K562 (cell line): ENCODE results near the gene MCIDAS. TPM values are rescaled to one million over a fixed set of nuclear protein-coding genes. Genes with fewer than 3 reads are reported as not detected.

Experiments
- ATAC-seq: fragments of 200-7000 bp; cut with Tn5 transposase; 3 replicates; pipeline ENCODE4 v1.9.1; 2020; ENCODE audit warnings: moderate library complexity
- BruUV-seq: library from RNA; stranded (reverse); fragments of 400-500 nt; replicated peaks from 2 replicates; lab custom pipeline; 2021; lab: Mats Ljungman, UMichigan
- CTCF ChIA-PET: fragments of 300-600 bp; formaldehyde crosslinking; extraction: SDS; loops from one replicate; lab custom pipeline; 2021; ENCODE audit warnings: low intra/inter-chr PET ratio; lab: Yijun Ruan, JAX
- POLR2A ChIA-PET: fragments of 300-600, 350-650 bp; sonication (Branson Sonifier 250); formaldehyde crosslinking; extraction: SDS; loops from one replicate; lab custom pipeline; 2021; ENCODE audit warnings: antibody characterized with exemption, inconsistent platforms; lab: Yijun Ruan, JAX
- DNase-seq, 4 experiments: peaks; one replicate each; pipeline versions ENCODE4 v3.0.0 to v3.0.0-alpha.2; 2011 to 2018; ENCODE audit warnings: low spot score in 3 of 4, mixed read lengths in 3 of 4; ENCODE audit errors: extremely low read depth in 1 of 4
- FAIRE-seq: peaks from 2 replicates; lab custom pipeline; 2011; peaks lifted over from hg19 to GRCh38; lab: Jason Lieb, UNC
- H2AFZ ChIP-seq: 2 replicates; pipeline ENCODE4 v1.6.0; 2011; ENCODE audit warnings: low read depth, low read length, control low read depth, inconsistent platforms
- H3K27ac ChIP-seq: fragments of 200-600 bp; 3 replicates; pipeline ENCODE4 v1.8.0; 2011; ENCODE audit warnings: low read depth, mild to moderate bottlenecking, control low read depth, inconsistent platforms, low read length, moderate library complexity, mixed read lengths; ENCODE audit errors: extremely low read depth
- H3K27me3 ChIP-seq, 2 experiments: fragments of 300-600 bp in 1 of 2; 2 replicates in 1 of 2; 3 replicates in 1 of 2; pipeline versions ENCODE4 v1.6.0 to v1.8.0; 2011; ENCODE audit warnings: inconsistent platforms in 2 of 2, low read length in 2 of 2, mild to moderate bottlenecking in 1 of 2, mixed read lengths in 1 of 2, moderate library complexity in 1 of 2; ENCODE audit not compliant: control insufficient read depth in 2 of 2, insufficient read depth in 2 of 2
- H3K36me3 ChIP-seq: fragments of 300-600 bp; 3 replicates; pipeline ENCODE4 v1.8.0; 2011; ENCODE audit warnings: mild to moderate bottlenecking, low read length, inconsistent platforms; ENCODE audit not compliant: control insufficient read depth, insufficient read depth
- H3K4me1 ChIP-seq, 2 experiments: fragments of 200-600 bp in 1 of 2; replicated peaks in 1 of 2; 2 replicates in 1 of 2; 3 replicates in 1 of 2; pipeline versions ENCODE4 v1.5.1 to v1.8.0; 2011; ENCODE audit warnings: inconsistent platforms in 2 of 2, low read length in 2 of 2, mild to moderate bottlenecking in 1 of 2, mixed read lengths in 1 of 2, moderate library complexity in 1 of 2; ENCODE audit not compliant: control insufficient read depth in 2 of 2, insufficient read depth in 2 of 2
- H3K4me2 ChIP-seq: 2 replicates; pipeline ENCODE4 v1.6.1; 2011; ENCODE audit warnings: low read length, control low read depth, inconsistent platforms, mixed read lengths; ENCODE audit not compliant: insufficient read depth
- H3K4me3 ChIP-seq: fragments of 200-600 bp; sonication (generic), shearing (Covaris generic); 2 replicates; pipeline ENCODE4 v1.5.1; 2016; ENCODE audit warnings: control low read depth, inconsistent platforms
- H3K79me2 ChIP-seq: fragments of 200-600 bp; 3 replicates; pipeline ENCODE4 v1.8.0; 2011; ENCODE audit warnings: low read length, inconsistent platforms; ENCODE audit not compliant: control insufficient read depth, insufficient read depth
- H3K9ac ChIP-seq, 2 experiments: 2 replicates each; pipeline versions ENCODE4 v1.6.0 to v1.6.1; 2011; ENCODE audit warnings: low read depth in 2 of 2, low read length in 2 of 2, control low read depth in 1 of 2, inconsistent platforms in 1 of 2, mild to moderate bottlenecking in 1 of 2, mixed read lengths in 1 of 2; ENCODE audit not compliant: insufficient read depth in 1 of 2
- H3K9me1 ChIP-seq: one replicate; pipeline ENCODE4 v1.6.0; 2011; ENCODE audit warnings: inconsistent platforms, mild to moderate bottlenecking, low read length, moderate library complexity; ENCODE audit not compliant: control insufficient read depth, insufficient read depth
- H3K9me3 ChIP-seq: replicated peaks from 2 replicates; pipeline ENCODE4 v1.5.1; 2011; ENCODE audit warnings: low read depth, low read length, inconsistent platforms; ENCODE audit not compliant: control insufficient read depth, insufficient read depth
- H4K20me1 ChIP-seq: replicated peaks from 2 replicates; pipeline ENCODE4 v1.6.1; 2011; ENCODE audit warnings: low read length, inconsistent platforms, mixed read lengths; ENCODE audit not compliant: control insufficient read depth, insufficient read depth
- CREB1 ChIP-seq, 2 experiments: sonication (generic) in 1 of 2; formaldehyde crosslinking in 1 of 2; IDR thresholded peaks; 2 replicates each; pipeline versions ENCODE4 v1.6.1 to v1.8.0; 2012 to 2022; ENCODE audit warnings: inconsistent platforms in 1 of 2, mild to moderate bottlenecking in 1 of 2, missing genetic modification reagents in 1 of 2, moderate library complexity in 1 of 2
- CREB5 ChIP-seq: fragments of 250-450 bp; sonication (Bioruptor Pico); IDR thresholded peaks from 2 replicates; pipeline ENCODE4 v1.5.0; 2020; ENCODE audit warnings: mild to moderate bottlenecking
- E2F6 ChIP-seq, 2 experiments: IDR thresholded peaks; 2 replicates each; pipeline ENCODE4 v1.6.1; 2011; ENCODE audit warnings: borderline replicate concordance in 1 of 2, control low read depth in 1 of 2, low read depth in 1 of 2, low read length in 1 of 2, mild to moderate bottlenecking in 1 of 2, mixed read lengths in 1 of 2, moderate library complexity in 1 of 2; ENCODE audit not compliant: insufficient read depth in 1 of 2, insufficient read length in 1 of 2, poor library complexity in 1 of 2, severe bottlenecking in 1 of 2; ENCODE audit errors: extremely low read depth in 1 of 2
- LCOR ChIP-seq: sonication (generic); formaldehyde crosslinking; IDR thresholded peaks from 2 replicates; pipeline ENCODE4 v1.8.0; 2022; ENCODE audit warnings: mild to moderate bottlenecking, missing genetic modification reagents
- RBM25 ChIP-seq: fragments of 200-400 bp; formaldehyde crosslinking; IDR thresholded peaks from 2 replicates; pipeline ENCODE4 v1.6.1; 2018; ENCODE audit warnings: low read length, low read depth, moderate library complexity; ENCODE audit not compliant: severe bottlenecking
- SNIP1 ChIP-seq: fragments of 450-650 bp; IDR thresholded peaks from 2 replicates; pipeline ENCODE4 v1.7.1; 2017; ENCODE audit warnings: low read depth, mild to moderate bottlenecking
- ZNF398 ChIP-seq: fragments of 250-450 bp; sonication (Bioruptor Pico); IDR thresholded peaks from 2 replicates; pipeline ENCODE4 v1.8.0; 2021; ENCODE audit warnings: moderate library complexity, mild to moderate bottlenecking, inconsistent platforms
- ZNF449 ChIP-seq: fragments of 250-450 bp; sonication (Bioruptor Pico); IDR thresholded peaks from 2 replicates; pipeline ENCODE4 v1.8.0; 2022; ENCODE audit warnings: moderate library complexity, mild to moderate bottlenecking, inconsistent platforms
- ZNF586 ChIP-seq: fragments of 450-650 bp; formaldehyde crosslinking; conservative IDR thresholded peaks from 2 replicates; pipeline ENCODE4 v1.4.0; 2020; ENCODE audit warnings: mild to moderate bottlenecking, moderate library complexity
- ZNF609 ChIP-seq: sonication (generic); formaldehyde crosslinking; IDR thresholded peaks from 2 replicates; pipeline ENCODE4 v1.8.1; 2023; ENCODE audit warnings: missing genetic modification reagents, mild to moderate bottlenecking, borderline replicate concordance
- WGBS: fragments of 100-300 bp; shearing (Covaris generic); methylation state at CpG from one replicate; pipeline ENCODE4 v1.1.6; 2016; ENCODE audit warnings: low coverage, mixed read lengths; ENCODE audit not compliant: insufficient coverage; ENCODE audit errors: missing lambda C conversion rate; 5-methylcytosine and 5-hydroxymethylcytosine counted together
- in situ Hi-C: fragments of 300-500 bp; cut with MboI; formaldehyde crosslinking; loops from 4 replicates; pipeline ENCODE4 v1.15.0; 2018; ENCODE audit warnings: inconsistent platforms, mixed read lengths
- intact Hi-C: fragments of 100-400 bp; cut with micrococcal nuclease; formaldehyde crosslinking; loops from 2 replicates; pipeline ENCODE4 v1.14.2; 2022
- polyA plus RNA-seq, 8 experiments: library from polyadenylated mRNA; depleted of rRNA in 4 of 8; stranded (reverse) in 5 of 8; unstranded in 3 of 8; fragments of >200 nt; fragmentation: Nextera tagmentation in 2 of 8; fragmentation: Illumina TruSeq in 1 of 8; extraction: Ambion mirVana in 2 of 8; extraction: Trizol in 1 of 8; gene quantifications; 2 replicates each; pipeline versions ENCODE4 v1.2.1 to v1.2.3, GENCODE V29; 2011 to 2014; ENCODE audit warnings: inconsistent platforms in 1 of 8, missing spikeins in 1 of 8
- total RNA-seq, 7 experiments: library from RNA; depleted of rRNA in 6 of 7; stranded (reverse); fragments of >200 nt in 6 of 7; fragmentation: Illumina TruSeq in 2 of 7; extraction: Trizol in 2 of 7; gene quantifications; 2 replicates each; pipeline versions ENCODE4 v1.2.1 to v1.2.3, GENCODE V29; 2011 to 2021; ENCODE audit warnings: low replicate concordance in 1 of 7

MCIDAS gene
- total and polyA plus RNA-seq, 9 of the 15 experiments (the other 6 are each of a cell fraction or from before 2014, with no cell fraction given), result 0.07 to 1.5 (median 0.69) TPM

GRCh38 chr5:55254802-55255201, 27.7 kb upstream of the MCIDAS start:
- Histone ChIP-seq H3K4me1 (no peaks in the 10 kb centered on the region), H3K9me3 (no peaks in the 10 kb centered on the region), H3K9ac (no peak overlapping the region), H4K20me1 (no peaks in the 10 kb centered on the region; the same call in 1 of the 2 replicates), H3K9me1 (no peaks in the 10 kb centered on the region), H2AFZ (no peak overlapping the region), H3K79me2 (no peaks in the 10 kb centered on the region), H3K27me3 (no peaks in the 10 kb centered on the region), H3K4me3 (no peak overlapping the region), H3K27ac (no peak overlapping the region), H3K36me3 (peaks cover 42% of the 10 kb centered on the region; the same call in 1 of the 3 replicates), H3K4me2 (no peak overlapping the region)
- ATAC-seq, result no peak
- DNase-seq, result no peak
- CTCF ChIA-PET, result no interaction called here
- FAIRE-seq, result no peak
- no TSS peak for BruUV-seq
- POLR2A ChIA-PET, result no interaction called here
- intact Hi-C loops (no loop called here), in situ Hi-C loops (no loop called here)
- WGBS, result 61% methylated on average over 4 of the region's 4 CpGs
- TF ChIP-seq LCOR (CRISPR knock-in tag) (no peak), E2F6 (IDR thresholded peaks at IDR 0.05; ENCODE audit: borderline replicate concordance in 1 of 2, extremely low read depth in 1 of 2, insufficient read depth in 1 of 2, insufficient read length in 1 of 2, low read depth in 1 of 2, low read length in 1 of 2, poor library complexity in 1 of 2, severe bottlenecking in 1 of 2) (no peak), ZNF586 (no peak), CREB1 (IDR thresholded peaks at IDR 0.05) (no peak), CREB1 (CRISPR knock-in tag; IDR thresholded peaks at IDR 0.05) (no peak), CREB5 (CRISPR knock-in tag) (no peak), ZNF398 (CRISPR knock-in tag) (no peak), ZNF609 (no peak), RBM25 (no peak), ZNF449 (CRISPR knock-in tag) (no peak), SNIP1 (no peak)
